Activated gamma-delta T cell treated with Interleukin-2 at 50 U/mL for 16 hours (primary cell): ENCODE data around the gene MRPS34.

Experiments used
- DNase-seq: peaks from one replicate; pipeline ENCODE4 v3.0.0-alpha.2; 2020

The MRPS34 gene

GRCh38 chr16:1724491-1724890, 48.4 kb downstream of the MRPS34 start:
- no peak for DNase-seq

- peak; percentile 45 for DNase-seq
These were observed 49.3 kb downstream of the MRPS34 start for GRCh38 chr16:1723450-1724147.
